ENCODE data around the gene LGALS13. TPM values are rescaled to one million over a fixed set of nuclear protein-coding genes. Genes with fewer than 3 reads are reported as not detected.

Gene LGALS13
- total RNA-seq, 2 donors from 2014 or later = not detected

DNA sequence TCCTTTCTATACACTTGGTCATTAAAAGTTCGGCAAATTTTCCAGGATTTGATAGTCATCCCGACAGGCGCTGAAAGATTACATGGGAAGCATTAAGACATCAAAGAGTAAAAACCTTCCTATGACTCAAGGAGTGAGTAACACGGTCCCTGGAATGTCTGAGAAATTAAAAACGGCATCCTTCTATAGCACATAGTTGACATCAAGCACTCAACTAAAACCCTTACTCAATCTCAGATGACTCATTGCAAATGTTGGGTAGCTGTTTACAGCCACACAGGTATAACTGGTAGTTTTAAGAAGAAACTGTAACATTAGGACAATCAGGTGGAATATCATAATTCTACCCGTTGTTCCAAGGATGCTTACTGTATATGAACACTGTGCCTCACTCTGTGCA is 6.4 kb upstream of the LGALS13 start:
- Histone ChIP-seq H3K4me1 (ENCODE audit: control insufficient read depth, insufficient read depth, low read length) (no peaks in the 10 kb centered on the region), H3K36me3 (ENCODE audit: control insufficient read depth, insufficient read depth, low read length) (no peaks in the 10 kb centered on the region), H3K27ac (ENCODE audit: low read depth, low read length) (no peak overlapping the region), H3K4me3 (ENCODE audit: low read length) (no peak overlapping the region), H3K27me3 (ENCODE audit: control insufficient read depth, insufficient read depth, low read length, poor library complexity, severe bottlenecking) (peaks cover 22% of the 10 kb centered on the region), H3K9me3 (ENCODE audit: control insufficient read depth, low read length) (no peaks in the 10 kb centered on the region), H3K9ac (ENCODE audit: extremely low read depth, low read length, poor library complexity, severe bottlenecking) (no peak overlapping the region)
- Mint-ChIP-seq H3K9me3 (no peaks in the 10 kb centered on the region), H3K27me3 (ENCODE audit: insufficient read depth) (peaks cover 15% of the 10 kb centered on the region), H3K27ac (no peak overlapping the region), H3K36me3 (ENCODE audit: low read depth) (no peaks in the 10 kb centered on the region), H3K4me3 (no peak overlapping the region), H3K4me1 (no peaks in the 10 kb centered on the region)
- WGBS, 2 experiments (ENCODE audit: insufficient coverage in 1 of 2, insufficient read length in 1 of 2) = 82 to 85% methylated on average over 5 to 6 of the region's 6 CpGs
- no peak for DNase-seq
- TF ChIP-seq CTCF (conservative IDR thresholded peaks at IDR 0.05) = no peak

DNA sequence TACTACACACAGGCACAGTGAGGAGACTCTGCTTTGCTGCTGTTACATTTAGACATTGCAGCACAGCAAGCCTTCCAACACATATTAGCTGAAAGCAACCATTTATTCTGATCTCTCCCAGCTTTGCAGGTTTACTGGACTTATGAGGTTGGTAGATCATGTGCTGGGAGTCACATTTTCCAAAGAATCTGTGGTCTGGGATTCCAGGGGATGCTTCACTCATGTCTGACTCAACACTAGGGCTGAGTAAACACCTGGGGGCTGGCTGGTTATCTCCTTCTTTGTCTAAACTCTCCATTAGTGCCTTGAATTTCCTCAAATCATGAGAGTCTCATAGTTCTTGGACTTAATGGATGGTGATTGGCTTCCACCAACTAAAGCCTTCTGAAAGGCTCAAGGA is 5.4 kb upstream of the LGALS13 start:
- Mint-ChIP-seq H3K27ac (no peak overlapping the region), H3K27me3 (ENCODE audit: insufficient read depth) (peaks cover 15% of the 10 kb centered on the region), H3K4me3 (no peak overlapping the region), H3K9me3 (no peaks in the 10 kb centered on the region), H3K4me1 (no peaks in the 10 kb centered on the region), H3K36me3 (ENCODE audit: low read depth) (no peaks in the 10 kb centered on the region)
- TF ChIP-seq CTCF (conservative IDR thresholded peaks at IDR 0.05) = no peak
- Histone ChIP-seq H3K4me3 (ENCODE audit: low read length) (no peak overlapping the region), H3K27ac (ENCODE audit: low read depth, low read length) (no peak overlapping the region), H3K9ac (ENCODE audit: extremely low read depth, low read length, poor library complexity, severe bottlenecking) (no peak overlapping the region), H3K4me1 (ENCODE audit: control insufficient read depth, insufficient read depth, low read length) (no peaks in the 10 kb centered on the region), H3K9me3 (ENCODE audit: control insufficient read depth, low read length) (no peaks in the 10 kb centered on the region), H3K27me3 (ENCODE audit: control insufficient read depth, insufficient read depth, low read length, poor library complexity, severe bottlenecking) (peaks cover 22% of the 10 kb centered on the region), H3K36me3 (ENCODE audit: control insufficient read depth, insufficient read depth, low read length) (no peaks in the 10 kb centered on the region)
- no peak for DNase-seq

DNA sequence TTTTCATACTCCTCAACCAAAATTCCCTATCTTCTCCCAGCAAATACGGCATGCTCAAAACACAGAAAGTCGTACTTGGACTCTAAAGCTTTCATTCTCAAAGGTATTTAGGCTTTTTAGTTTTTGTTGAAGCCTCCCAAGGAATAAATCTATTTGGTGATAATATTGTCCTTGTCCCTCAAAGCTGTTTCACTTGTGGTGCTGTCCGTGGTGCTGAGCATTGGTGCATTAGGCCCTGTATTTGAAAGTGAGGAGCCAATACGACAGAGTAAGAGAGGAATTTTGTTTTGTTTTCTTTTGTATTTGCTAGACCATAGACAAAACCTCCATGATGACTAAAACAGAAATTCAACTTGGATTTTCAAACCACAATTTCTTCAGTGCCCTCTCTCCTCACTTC is 3.2 kb upstream of the LGALS13 start:
- DNase-seq = peak; percentile 83
- H3K9me3 ChIP-seq (ENCODE audit: control insufficient read depth, low read length) = no peaks in the 10 kb centered on the region
- H3K9me3 Mint-ChIP-seq = no peaks in the 10 kb centered on the region
- no peak for TF ChIP-seq CTCF (conservative IDR thresholded peaks at IDR 0.05)
- no peak overlapping the region for H3K4me3 Mint-ChIP-seq
- WGBS, 2 experiments (ENCODE audit: insufficient coverage in 1 of 2, insufficient read length in 1 of 2) = 36 to 39% methylated on average over 2 to 4 of the region's 4 CpGs
- no peak overlapping the region for H3K27ac ChIP-seq (ENCODE audit: low read depth, low read length)
- H3K27me3 Mint-ChIP-seq (ENCODE audit: insufficient read depth) = peaks cover 15% of the 10 kb centered on the region
- H3K9ac ChIP-seq (ENCODE audit: extremely low read depth, low read length, poor library complexity, severe bottlenecking) = no peak overlapping the region
- no peak overlapping the region for H3K27ac Mint-ChIP-seq
- H3K4me1 ChIP-seq (ENCODE audit: control insufficient read depth, insufficient read depth, low read length) = no peaks in the 10 kb centered on the region
- H3K4me3 ChIP-seq (ENCODE audit: low read length) = no peak overlapping the region
- H3K4me1 Mint-ChIP-seq = no peaks in the 10 kb centered on the region
- H3K27me3 ChIP-seq (ENCODE audit: control insufficient read depth, insufficient read depth, low read length, poor library complexity, severe bottlenecking) = peaks cover 28% of the 10 kb centered on the region
- H3K36me3 Mint-ChIP-seq (ENCODE audit: low read depth) = no peaks in the 10 kb centered on the region
- no peaks in the 10 kb centered on the region for H3K36me3 ChIP-seq (ENCODE audit: control insufficient read depth, insufficient read depth, low read length)
